Stimulated activated CD8-positive, alpha-beta memory T cell treated with anti-CD3 and anti-CD28 coated beads, Interleukin-15, amount 100 ng/mL, for 1 hour (primary cell): ENCODE measurements around the gene FNBP1.

Experiments used
- DNase-seq: peaks from one replicate; pipeline ENCODE4 v3.0.0-alpha.2; 2020; ENCODE audit warnings: low read depth

The FNBP1 gene

GRCh38 chr9:129875181-129875611 is 167.8 kb downstream of the FNBP1 start:
- no peak for DNase-seq

DNA sequence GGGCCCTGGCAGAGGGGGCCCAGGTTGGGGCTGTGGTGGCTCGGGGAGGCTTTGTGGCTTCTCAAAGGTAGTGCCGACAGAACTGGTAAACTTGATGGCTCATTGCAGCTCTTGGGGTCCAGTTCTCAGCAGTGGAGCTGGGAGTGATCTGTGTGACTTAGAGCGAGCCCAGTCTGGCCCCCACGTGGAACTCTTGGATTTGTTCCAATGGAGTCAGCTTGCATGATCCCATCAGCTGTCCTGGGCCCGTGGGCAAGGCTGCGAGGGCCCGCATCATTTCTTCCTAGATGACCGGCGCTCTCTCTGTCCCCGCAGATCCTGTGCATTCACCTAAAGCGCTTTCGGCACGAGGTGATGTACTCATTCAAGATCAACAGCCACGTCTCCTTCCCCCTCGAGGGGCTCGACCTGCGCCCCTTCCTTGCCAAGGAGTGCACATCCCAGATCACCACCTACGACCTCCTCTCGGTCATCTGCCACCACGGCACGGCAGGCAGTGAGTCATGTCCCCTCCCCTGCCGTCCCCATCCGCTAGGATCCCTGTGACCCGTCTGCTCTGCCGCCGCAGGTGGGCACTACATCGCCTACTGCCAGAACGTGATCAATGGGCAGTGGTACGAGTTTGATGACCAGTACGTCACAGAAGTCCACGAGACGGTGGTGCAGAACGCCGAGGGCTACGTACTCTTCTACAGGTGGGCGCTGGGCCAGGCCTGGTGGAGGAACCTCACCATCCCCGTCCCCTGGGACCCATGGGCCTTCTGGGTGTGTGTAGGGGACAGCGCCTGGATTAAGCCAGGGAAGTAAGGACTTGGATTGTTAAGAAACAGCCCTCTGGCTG is 168.5 kb downstream of the FNBP1 start:
- DNase-seq: no peak

- DNase-seq: no peak
Measured at GRCh38 chr9:129873563-129874190, 169.3 kb downstream of the FNBP1 start.

DNA sequence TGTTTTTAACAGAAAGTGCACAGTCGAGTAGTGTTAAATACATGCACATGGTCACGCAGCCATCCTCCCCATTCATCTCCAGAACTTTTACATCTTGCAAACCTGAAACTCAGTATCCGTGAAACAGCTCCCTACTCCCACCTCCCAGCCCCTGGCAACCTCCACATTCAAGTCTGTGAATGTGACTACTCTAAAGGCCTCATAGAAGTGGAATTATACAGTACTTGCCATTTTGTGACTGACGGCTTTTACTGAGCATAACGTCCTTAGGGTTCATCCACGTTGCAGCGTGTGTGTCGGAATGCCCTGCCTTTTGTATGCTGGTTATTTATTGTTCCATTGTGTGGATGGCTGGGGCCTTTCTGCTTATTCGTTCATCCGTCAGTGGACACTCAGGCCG is 171.9 kb downstream of the FNBP1 start:
- no peak for DNase-seq

DNA sequence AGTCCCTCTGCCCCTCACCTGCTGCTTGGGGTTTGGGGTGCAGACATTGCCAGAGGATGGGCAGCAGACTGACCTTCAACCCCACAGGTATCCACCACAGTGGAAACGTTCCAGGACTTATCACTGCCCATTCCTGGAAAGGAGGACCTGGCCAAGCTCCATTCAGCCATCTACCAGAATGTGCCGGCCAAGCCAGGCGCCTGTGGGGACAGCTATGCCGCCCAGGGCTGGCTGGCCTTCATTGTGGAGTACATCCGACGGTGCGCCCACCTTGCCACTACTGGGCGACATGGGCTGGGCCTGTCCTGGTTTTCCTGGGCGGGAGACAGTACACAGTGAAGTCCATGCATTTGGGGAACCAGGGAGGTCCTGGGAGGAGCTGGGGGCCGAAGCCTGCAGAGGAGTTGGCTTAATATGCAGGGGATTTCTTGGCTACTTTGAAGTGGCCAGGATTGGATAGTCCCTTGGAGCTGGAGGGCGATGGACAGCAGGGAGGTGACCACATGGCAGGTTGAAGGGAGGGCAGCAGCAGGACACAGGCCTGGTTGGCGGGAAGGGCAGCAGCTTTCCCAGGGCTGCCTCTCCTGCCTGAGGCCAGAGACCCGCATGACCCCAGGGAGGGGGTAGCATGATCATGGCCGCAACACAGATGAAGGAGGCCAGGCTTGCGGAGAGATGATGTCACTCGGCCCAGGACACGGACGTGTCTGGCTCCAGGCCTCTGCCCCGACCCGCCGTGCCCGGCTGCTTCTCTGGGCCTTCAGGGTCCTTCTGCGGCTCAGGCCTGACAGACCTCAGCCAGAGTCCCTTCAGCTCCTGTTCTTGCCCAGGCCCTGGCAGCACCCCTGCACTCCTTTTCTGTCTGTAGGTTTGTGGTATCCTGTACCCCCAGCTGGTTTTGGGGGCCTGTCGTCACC is 173.1 kb downstream of the FNBP1 start:
- DNase-seq: no peak

GRCh38 chr9:129868872-129869486 is 174.0 kb downstream of the FNBP1 start:
- peak; percentile 70 for DNase-seq

DNA sequence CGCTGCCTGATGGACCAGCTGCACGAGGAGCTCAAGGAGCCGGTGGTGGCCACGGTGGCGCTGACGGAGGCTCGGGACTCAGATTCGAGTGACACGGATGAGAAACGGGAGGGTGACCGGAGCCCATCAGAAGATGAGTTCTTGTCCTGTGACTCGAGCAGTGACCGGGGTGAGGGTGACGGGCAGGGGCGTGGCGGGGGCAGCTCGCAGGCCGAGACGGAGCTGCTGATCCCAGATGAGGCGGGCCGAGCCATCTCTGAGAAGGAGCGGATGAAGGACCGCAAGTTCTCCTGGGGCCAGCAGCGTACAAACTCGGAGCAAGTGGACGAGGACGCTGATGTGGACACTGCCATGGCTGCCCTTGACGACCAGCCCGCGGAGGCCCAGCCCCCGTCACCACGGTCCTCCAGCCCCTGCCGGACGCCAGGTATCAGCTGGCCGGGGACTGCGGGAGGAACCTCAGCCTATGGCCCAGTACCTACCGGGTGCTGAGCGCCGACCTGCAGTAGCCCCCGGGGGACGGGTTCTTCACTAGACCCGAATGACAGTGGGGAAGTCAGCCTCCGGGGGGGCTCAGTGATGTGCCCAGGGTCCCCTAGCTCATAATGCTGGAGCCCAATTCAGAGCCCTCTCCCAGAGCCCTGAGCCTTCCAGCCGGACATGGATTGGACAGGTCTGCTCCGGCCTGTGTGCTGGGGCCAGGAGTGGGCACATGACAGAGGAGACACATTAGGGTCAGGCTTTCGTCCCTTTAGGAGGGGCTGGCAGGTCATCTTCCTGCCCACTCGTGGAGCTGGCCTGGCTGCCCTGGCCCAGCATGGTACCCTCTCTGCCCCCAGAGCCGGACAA is 174.7 kb downstream of the FNBP1 start:
- DNase-seq: no peak

GRCh38 chr9:129867136-129868022 is 175.6 kb downstream of the FNBP1 start:
- DNase-seq: no peak

- no peak for DNase-seq
Measured at GRCh38 chr9:129866394-129867135, 176.4 kb downstream of the FNBP1 start.

DNA sequence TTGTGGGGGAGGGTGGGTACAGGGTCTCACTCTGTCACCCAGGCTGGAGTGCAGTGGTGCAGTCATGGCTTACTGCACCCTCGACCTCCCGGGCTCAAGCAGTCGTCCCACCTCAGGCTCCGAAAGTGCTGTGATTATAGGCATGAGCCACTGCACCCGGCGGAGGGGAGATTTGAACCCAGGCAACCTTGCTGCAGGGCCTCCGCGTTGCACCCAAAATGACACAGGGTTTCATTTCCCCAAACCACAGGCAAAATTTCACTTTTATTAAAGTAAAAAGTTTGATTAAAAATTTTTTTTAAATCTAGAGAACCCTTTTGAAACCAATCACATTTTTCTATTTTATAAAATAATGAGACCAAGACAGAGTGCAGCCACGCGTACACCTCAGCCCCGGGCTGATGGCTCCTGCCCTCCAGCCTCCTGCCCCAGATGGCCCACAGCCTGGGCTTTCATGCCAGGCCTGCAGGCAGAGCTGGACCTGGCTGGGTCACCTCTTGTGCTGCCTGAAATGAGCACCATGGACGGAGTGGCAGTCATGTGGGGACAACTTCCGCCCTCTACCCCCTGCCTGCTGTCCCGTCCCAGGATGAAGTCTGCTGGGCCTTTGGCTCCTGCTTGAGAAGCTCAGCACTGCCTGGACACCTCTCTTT is 177.2 kb downstream of the FNBP1 start:
- DNase-seq: no peak

DNA sequence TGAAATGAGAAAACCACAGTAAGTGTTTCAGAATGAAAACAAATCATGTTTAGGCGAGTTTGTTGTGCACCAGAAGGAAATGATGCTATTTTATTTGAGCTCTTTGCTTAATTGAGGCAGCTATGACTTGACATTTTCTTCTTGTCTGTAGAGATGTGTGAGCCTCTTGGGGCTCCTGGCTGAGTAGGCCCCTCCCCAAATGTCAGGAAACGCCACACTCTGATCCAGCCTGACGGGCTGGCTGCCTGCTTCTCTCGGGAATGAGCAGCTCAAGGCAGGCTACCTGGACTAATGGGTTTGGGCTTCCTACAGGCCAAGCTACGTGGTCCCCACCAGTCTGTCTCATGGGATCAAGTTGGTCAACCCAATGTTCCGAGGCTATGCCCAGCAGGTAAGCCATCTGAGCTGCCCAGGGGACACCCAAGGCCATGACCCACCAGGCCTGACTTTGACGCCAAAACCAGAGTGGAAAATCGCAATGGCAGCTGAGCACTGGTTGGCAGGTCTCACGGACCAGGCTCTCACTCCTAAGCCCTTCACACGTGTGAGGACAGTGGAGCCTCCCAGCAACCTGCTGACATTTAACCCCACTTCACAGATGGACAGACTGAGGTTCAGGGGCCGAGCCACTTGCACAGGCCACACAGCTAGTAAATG is 177.9 kb downstream of the FNBP1 start:
- no peak for DNase-seq

DNA sequence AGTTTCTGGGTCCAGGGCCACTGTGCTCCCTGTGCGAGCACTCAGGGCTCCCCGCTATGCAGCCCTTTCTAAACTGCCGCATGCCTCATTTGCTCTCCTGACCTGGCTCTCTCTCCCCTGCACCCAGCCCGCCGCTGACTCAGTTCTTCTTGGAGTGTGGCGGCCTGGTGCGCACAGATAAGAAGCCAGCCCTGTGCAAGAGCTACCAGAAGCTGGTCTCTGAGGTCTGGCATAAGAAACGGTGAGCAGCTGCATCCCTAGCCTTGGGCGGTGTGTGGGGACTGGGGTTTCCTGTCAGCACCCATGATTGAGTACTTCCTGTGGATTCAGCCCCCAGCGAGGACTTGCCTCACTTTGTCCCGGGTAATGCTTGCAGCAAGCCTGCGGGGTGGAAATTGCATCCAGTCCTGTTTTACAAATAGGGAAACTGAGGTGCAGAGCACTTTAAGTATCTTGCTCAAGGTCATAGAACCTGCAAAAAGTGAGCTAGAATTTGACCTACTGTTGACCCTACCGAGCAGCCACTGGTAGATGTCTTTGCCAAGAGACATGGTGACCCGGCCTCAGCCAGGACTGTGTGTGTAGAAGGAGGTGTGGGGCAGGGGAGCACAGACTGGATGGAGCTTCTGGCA is 179.8 kb downstream of the FNBP1 start:
- peak; percentile 57 for DNase-seq

DNA sequence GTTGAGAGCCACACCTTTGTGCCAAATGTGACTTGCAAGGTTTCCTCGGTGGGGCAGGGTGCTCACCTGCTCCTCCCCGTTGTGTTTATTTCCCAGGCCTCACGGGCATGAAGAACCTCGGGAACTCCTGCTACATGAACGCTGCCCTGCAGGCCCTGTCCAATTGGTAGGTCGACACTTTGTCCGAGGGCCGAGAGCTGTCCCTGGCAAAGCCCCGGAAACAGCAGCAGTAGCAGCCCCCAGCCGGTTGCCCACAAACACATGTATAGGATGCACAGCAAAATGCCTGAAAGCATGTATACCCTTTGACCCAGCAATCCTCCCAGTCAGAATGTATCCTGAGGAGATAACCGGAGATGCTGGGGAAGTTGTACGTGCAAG is 181.6 kb downstream of the FNBP1 start:
- no peak for DNase-seq

GRCh38 chr9:129860653-129861446 is 182.1 kb downstream of the FNBP1 start:
- DNase-seq: no peak

GRCh38 chr9:129858167-129858962 is 184.6 kb downstream of the FNBP1 start:
- DNase-seq: no peak

GRCh38 chr9:129857207-129857606 is 185.8 kb downstream of the FNBP1 start:
- DNase-seq: no peak
